Right renal cortex interstitium (tissue), 3 donors: Measurements from ENCODE around the gene CDC20B. TPM values are rescaled to one million over a fixed set of nuclear protein-coding genes. Genes with fewer than 3 reads are reported as not detected.

Experiments used
- polyA plus RNA-seq, 3 donors: library from polyadenylated mRNA; unstranded; fragments of 120-200 nt; gene quantifications; one replicate each; pipeline ENCODE4 v1.2.1, GENCODE V29; 2013; ENCODE audit not compliant: insufficient read length in 3 of 3

Gene CDC20B
- polyA plus RNA-seq, 3 donors = 0.69 to 0.89 (median 0.87) TPM

Other genes starting within 250 kb of the CDC20B start
- gene ESM1, start 187.6 kb downstream of the CDC20B start, polyA plus RNA-seq = 10 to 100 TPM; 13.3 to 15.6 (median 15.1) TPM
- gene GZMK, start 148.9 kb downstream of the CDC20B start, polyA plus RNA-seq = under 1 TPM in 2 of 3 donors, not detected in 1; 0.14 to 0.19 TPM
- 1 to 10 TPM in 1 of 3 donors, under 1 TPM in 2; 0.54 to 1.1 (median 0.83) TPM for gene GZMA, start 70.5 kb downstream of the CDC20B start, polyA plus RNA-seq
- 10 to 100 TPM; 79.3 to 84.0 (median 80.5) TPM for gene GPX8, start 13.0 kb downstream of the CDC20B start, polyA plus RNA-seq
- under 1 TPM; 0.76 to 0.94 (median 0.83) TPM for gene MCIDAS, start 54.1 kb upstream of the CDC20B start, polyA plus RNA-seq
- gene CCNO, start 60.4 kb upstream of the CDC20B start, polyA plus RNA-seq = 1 to 10 TPM; 3.4 to 6.9 (median 5.8) TPM
- 10 to 100 TPM; 42.0 to 48.9 (median 48.6) TPM for gene DHX29, start 134.5 kb upstream of the CDC20B start, polyA plus RNA-seq
- 100 to 1,000 TPM in 1 of 3 donors, 10 to 100 TPM in 2; 92.9 to 100 (median 99.5) TPM for gene MTREX, start 134.8 kb upstream of the CDC20B start, polyA plus RNA-seq